Endothelial cell of umbilical vein (primary cell): ENCODE results near the gene MAST4. TPM values are rescaled to one million over a fixed set of nuclear protein-coding genes. Genes with fewer than 3 reads are reported as not detected.

ENCODE experiments used
- BruUV-seq: library from RNA; stranded (reverse); fragments of 400-500 nt; replicated peaks from 2 replicates; lab custom pipeline; 2021; lab: Mats Ljungman, UMichigan
- CTCF ChIA-PET: fragments of 300-600, 350-600 bp; sonication (Branson Sonifier 250); formaldehyde crosslinking; loops from one replicate; lab custom pipeline; 2021; ENCODE audit warnings: antibody characterized with exemption, inconsistent platforms; lab: Charles Lee
- POLR2A ChIA-PET: fragments of 300-600, 350-600 bp; sonication (Branson Sonifier 250); formaldehyde crosslinking; loops from one replicate; lab custom pipeline; 2021; ENCODE audit warnings: antibody characterized with exemption, inconsistent platforms; lab: Charles Lee
- DNase-seq: peaks from one replicate; pipeline ENCODE4 v3.0.0-alpha.2; 2011; ENCODE audit warnings: low read depth, low spot score
- FAIRE-seq: peaks from 2 replicates; lab custom pipeline; 2011; peaks lifted over from hg19 to GRCh38; lab: Jason Lieb, UNC
- H2AFZ ChIP-seq: 2 replicates; pipeline ENCODE4 v1.6.0; 2012; ENCODE audit warnings: low read depth, low read length, control low read depth, inconsistent platforms
- H3K27ac ChIP-seq: 2 replicates; pipeline ENCODE4 v1.5.1; 2011; ENCODE audit warnings: low read depth, mild to moderate bottlenecking, control low read depth, low read length, moderate library complexity; ENCODE audit not compliant: insufficient read depth
- H3K27me3 ChIP-seq, 2 experiments: 2 replicates each; pipeline versions ENCODE4 v1.6.0 to v1.6.1; 2011; ENCODE audit warnings: low read length in 2 of 2, mixed read lengths in 1 of 2; ENCODE audit not compliant: control insufficient read depth in 2 of 2, insufficient read depth in 2 of 2
- H3K36me3 ChIP-seq, 2 experiments: 2 replicates in 1 of 2; 3 replicates in 1 of 2; pipeline ENCODE4 v1.5.1; 2011; ENCODE audit warnings: low read length in 2 of 2, mild to moderate bottlenecking in 1 of 2, moderate library complexity in 1 of 2; ENCODE audit not compliant: control insufficient read depth in 2 of 2, insufficient read depth in 2 of 2; ENCODE audit errors: extremely low read depth in 1 of 2
- H3K4me1 ChIP-seq: 3 replicates; pipeline ENCODE4 v1.5.1; 2011; ENCODE audit warnings: mild to moderate bottlenecking, low read length; ENCODE audit not compliant: control insufficient read depth, insufficient read depth; ENCODE audit errors: extremely low read depth
- H3K4me2 ChIP-seq: 2 replicates; pipeline ENCODE4 v1.6.1; 2011; ENCODE audit warnings: low read length, control low read depth, mixed read lengths; ENCODE audit not compliant: insufficient read depth
- H3K4me3 ChIP-seq, 3 experiments: fragments of 200-600 bp in 1 of 3; sonication (generic), shearing (Covaris generic) in 1 of 3; replicated peaks in 1 of 3; 2 replicates each; pipeline ENCODE4 v1.5.1; 2011 to 2016; ENCODE audit warnings: control low read depth in 3 of 3, low read length in 3 of 3, mild to moderate bottlenecking in 2 of 3, inconsistent platforms in 1 of 3, low read depth in 1 of 3, moderate library complexity in 1 of 3; ENCODE audit not compliant: insufficient read depth in 1 of 3
- H3K79me2 ChIP-seq: 2 replicates; pipeline ENCODE4 v1.6.0; 2012; ENCODE audit warnings: low read length, inconsistent platforms; ENCODE audit not compliant: control insufficient read depth, insufficient read depth
- H3K9ac ChIP-seq: replicated peaks from 2 replicates; pipeline ENCODE3; 2011; ENCODE audit warnings: low read length, control low read depth; ENCODE audit not compliant: insufficient read depth; ENCODE audit errors: extremely low read depth
- H3K9me1 ChIP-seq: replicated peaks from 3 replicates; pipeline ENCODE4 v1.6.0; 2011; ENCODE audit warnings: mild to moderate bottlenecking, low read length; ENCODE audit not compliant: control insufficient read depth, insufficient read depth; ENCODE audit errors: extremely low read depth
- H3K9me3 ChIP-seq: replicated peaks from 2 replicates; pipeline ENCODE4 v1.5.1; 2012; ENCODE audit warnings: low read length, inconsistent platforms; ENCODE audit not compliant: control insufficient read depth, insufficient read depth
- H4K20me1 ChIP-seq: replicated peaks from 2 replicates; pipeline ENCODE3; 2011; ENCODE audit warnings: mild to moderate bottlenecking, low read length; ENCODE audit not compliant: control insufficient read depth, insufficient read depth; ENCODE audit errors: extremely low read depth
- CTCF ChIP-seq, 2 donors: IDR thresholded peaks; 1 replicate in 1 of 2; 2 replicates in 1 of 2; pipeline ENCODE4 v1.5.1; 2011; ENCODE audit warnings: low read length in 2 of 2, mild to moderate bottlenecking in 2 of 2, moderate library complexity in 2 of 2, control low read depth in 1 of 2, inconsistent platforms in 1 of 2, low read depth in 1 of 2; ENCODE audit not compliant: insufficient read depth in 1 of 2; ENCODE audit errors: extremely low read depth in 1 of 2
- FOS ChIP-seq: IDR thresholded peaks from 2 replicates; pipeline ENCODE4 v1.6.1; 2011; ENCODE audit warnings: mild to moderate bottlenecking, low read length, moderate library complexity, borderline replicate concordance; ENCODE audit not compliant: insufficient read depth
- GATA2 ChIP-seq: IDR thresholded peaks from 2 replicates; pipeline ENCODE4 v1.7.0; 2011; ENCODE audit warnings: low read depth, mild to moderate bottlenecking, moderate library complexity, mixed read lengths, low read length; ENCODE audit not compliant: insufficient read length, insufficient read depth
- JUN ChIP-seq: IDR thresholded peaks from 2 replicates; pipeline ENCODE4 v1.6.1; 2011; ENCODE audit warnings: borderline replicate concordance, low read depth; ENCODE audit not compliant: insufficient read length, insufficient read depth
- POLR2A ChIP-seq: IDR thresholded peaks from 2 replicates; pipeline ENCODE4 v1.6.1; 2012; ENCODE audit warnings: low read depth, mild to moderate bottlenecking, control low read depth, low read length
- POLR2AphosphoS5 ChIP-seq: IDR thresholded peaks from 2 replicates; pipeline ENCODE4 v1.6.1; 2012; ENCODE audit warnings: low read depth, mild to moderate bottlenecking, control low read depth, low read length, moderate library complexity; ENCODE audit not compliant: insufficient read depth
- dilution Hi-C: fragments of 300-500 bp; cut with MboI; formaldehyde crosslinking; loops from one replicate; pipeline ENCODE4 v1.15.0; 2019; ENCODE audit warnings: low sequenced_read_pairs; ENCODE audit not compliant: extremely low pct_ligation_motif_present
- intact Hi-C: fragments of 100-400 bp; cut with micrococcal nuclease; formaldehyde crosslinking; loops from one replicate; pipeline ENCODE4 v1.10.0; 2022
- polyA plus RNA-seq, 4 experiments: library from polyadenylated mRNA; depleted of rRNA in 3 of 4; stranded (reverse) in 3 of 4; unstranded in 1 of 4; fragments of >200 nt; gene quantifications; 2 replicates each; pipeline versions ENCODE4 v1.2.1 to v1.2.3, GENCODE V29; 2011 to 2012; ENCODE audit warnings: missing spikeins in 1 of 4
- total RNA-seq: library from RNA; stranded (reverse); gene quantifications from 2 replicates; pipeline ENCODE4 v1.2.3, GENCODE V29; 2021

Gene MAST4
- total and polyA plus RNA-seq, 2 donors (not counting 3 experiments of a cell fraction or from before 2014, with no cell fraction given) = 40.2 to 116 TPM

GRCh38 chr5:67012171-67012570 is 416.0 kb downstream of the MAST4 start:
- dilution Hi-C loops (no loop called here), intact Hi-C loops (no loop called here)
- Histone ChIP-seq H3K9me1 (no peaks in the 10 kb centered on the region), H3K4me1 (peaks cover 87% of the 10 kb centered on the region), H2AFZ (no peak overlapping the region), H3K9ac (no peak overlapping the region), H3K9me3 (no peaks in the 10 kb centered on the region), H3K36me3 (no peaks in the 10 kb centered on the region), H3K27ac (peak overlapping the region; percentile 96), H3K4me3 (no peak overlapping the region), H4K20me1 (no peaks in the 10 kb centered on the region), H3K79me2 (peaks cover 70% of the 10 kb centered on the region), H3K4me2 (peak overlapping the region; percentile 62), H3K27me3 (no peaks in the 10 kb centered on the region)
- DNase-seq (peak; percentile 48), FAIRE-seq (no peak)
- no TSS peak for BruUV-seq
- TF ChIP-seq FOS (peak; percentile 25), GATA2 (no peak), POLR2AphosphoS5 (no peak)
- CTCF ChIA-PET = interaction anchor here (1.4 kb wide), 1 partner anchor 9 kb away, joined by 3 read pairs; no protein-coding TSS in a partner anchor
- POLR2A ChIA-PET = no interaction called here

- CTCF ChIA-PET = interaction anchor here (0.8 to 1.4 kb wide), 6 partner anchors 9 to 199 kb away, joined by 3 to 5 read pairs (median 4); no protein-coding TSS in a partner anchor
These were observed 417.5 kb downstream of the MAST4 start for GRCh38 chr5:67013719-67014118.

More at GRCh38 chr5:67013719-67014118, 417.5 kb downstream of the MAST4 start:
- POLR2A ChIA-PET = interaction anchor here (0.7 to 3.6 kb wide), 3 partner anchors 9 to 185 kb away, joined by 3 to 45 read pairs (median 3); no protein-coding TSS in a partner anchor
- Histone ChIP-seq H3K4me2 (peak overlapping the region; percentile 99), H2AFZ (no peak overlapping the region), H3K9ac (peak overlapping the region; percentile 99), H3K9me3 (no peaks in the 10 kb centered on the region), H3K79me2 (peaks cover 68% of the 10 kb centered on the region), H3K36me3 (no peaks in the 10 kb centered on the region), H3K27me3 (no peaks in the 10 kb centered on the region), H3K4me1 (peaks cover 83% of the 10 kb centered on the region), H3K9me1 (no peaks in the 10 kb centered on the region), H3K27ac (peak overlapping the region; percentile 96), H4K20me1 (no peaks in the 10 kb centered on the region), H3K4me3 (peak overlapping the region in 1 of 3 experiments; percentile 23)
- TF ChIP-seq POLR2A = no peak
- TF ChIP-seq JUN = peak; percentile 20
- no peak for TF ChIP-seq POLR2AphosphoS5
- TF ChIP-seq CTCF (IDR thresholded peaks at IDR 0.05; ENCODE audit: extremely low read depth in 1 of 2, insufficient read depth in 1 of 2, low read depth in 1 of 2, low read length in 2 of 2) = no peak
- dilution Hi-C loops (no loop called here), intact Hi-C loops (no loop called here)
- no TSS peak for BruUV-seq
- peak; percentile 46 for FAIRE-seq
- DNase-seq = no peak
